H1 (cell line): ENCODE data around the gene CORO1A. TPM values are rescaled to one million over a fixed set of nuclear protein-coding genes. Genes with fewer than 3 reads are reported as not detected.

ENCODE experiments used
- CTCF ChIA-PET: fragments of 300-600 bp; sonication (Branson Sonifier 250); formaldehyde crosslinking; loops from one replicate; lab custom pipeline; 2021; ENCODE audit not compliant: partially characterized antibody; lab: Charles Lee
- POLR2A ChIA-PET: fragments of 300-600 bp; sonication (Branson Sonifier 250); formaldehyde crosslinking; loops from one replicate; lab custom pipeline; 2021; ENCODE audit warnings: inconsistent platforms; ENCODE audit not compliant: partially characterized antibody; lab: Charles Lee
- DNase-seq, 2 experiments: peaks; one replicate each; pipeline versions ENCODE4 v3.0.0 to v3.0.0-alpha.2; 2010 to 2022; ENCODE audit warnings: low spot score in 2 of 2, low read depth in 1 of 2, mixed read lengths in 1 of 2
- FAIRE-seq: peaks from 2 replicates; lab custom pipeline; 2011; peaks lifted over from hg19 to GRCh38; lab: Jason Lieb, UNC
- H2AFZ ChIP-seq: 2 replicates; pipeline ENCODE4 v1.8.1; 2012; ENCODE audit warnings: low read length, inconsistent platforms
- H2AK5ac ChIP-seq: 2 replicates; pipeline ENCODE4 v1.6.1; 2013; ENCODE audit warnings: low read depth, low read length
- H2BK120ac ChIP-seq: replicated peaks from 2 replicates; pipeline ENCODE3; 2013; ENCODE audit warnings: low read depth, low read length, inconsistent platforms
- H2BK12ac ChIP-seq: 2 replicates; pipeline ENCODE4 v1.6.1; 2013; ENCODE audit warnings: low read depth, low read length
- H2BK15ac ChIP-seq: 2 replicates; pipeline ENCODE4 v1.6.1; 2013; ENCODE audit warnings: low read length
- H2BK20ac ChIP-seq: 2 replicates; pipeline ENCODE4 v1.6.1; 2013; ENCODE audit warnings: low read length
- H2BK5ac ChIP-seq: 2 replicates; pipeline ENCODE4 v1.6.1; 2013; ENCODE audit warnings: low read depth, low read length
- H3K14ac ChIP-seq: 2 replicates; pipeline ENCODE4 v1.6.1; 2013; ENCODE audit warnings: inconsistent platforms; ENCODE audit not compliant: insufficient read length
- H3K18ac ChIP-seq: 2 replicates; pipeline ENCODE4 v1.6.1; 2013; ENCODE audit warnings: low read length; ENCODE audit errors: extremely low read depth
- H3K23ac ChIP-seq: 2 replicates; pipeline ENCODE4 v1.6.1; 2013; ENCODE audit warnings: inconsistent platforms; ENCODE audit not compliant: insufficient read length
- H3K23me2 ChIP-seq: 2 replicates; pipeline ENCODE4 v1.6.1; 2013; ENCODE audit warnings: low read depth, low read length
- H3K27ac ChIP-seq: 2 replicates; pipeline ENCODE4 v1.6.1; 2011; ENCODE audit warnings: low read depth, low read length, inconsistent platforms
- H3K27me3 ChIP-seq, 4 experiments: replicated peaks in 1 of 4; 1 replicate in 1 of 4; 2 replicates in 3 of 4; pipeline versions ENCODE4 v1.6.1 to v1.8.1; 2011 to 2013; ENCODE audit warnings: low read length in 3 of 4, mild to moderate bottlenecking in 3 of 4, inconsistent platforms in 2 of 4, mixed read lengths in 2 of 4, moderate library complexity in 1 of 4; ENCODE audit not compliant: control insufficient read depth in 3 of 4, insufficient read depth in 3 of 4; ENCODE audit errors: extremely low read depth in 1 of 4
- H3K36me3 ChIP-seq, 4 experiments: 2 replicates each; pipeline versions ENCODE4 v1.6.1 to v1.8.1; 2011 to 2013; ENCODE audit warnings: mild to moderate bottlenecking in 4 of 4, low read length in 3 of 4, moderate library complexity in 2 of 4, control low read depth in 1 of 4, inconsistent platforms in 1 of 4; ENCODE audit not compliant: insufficient read depth in 4 of 4, control insufficient read depth in 2 of 4
- H3K4ac ChIP-seq: replicated peaks from 2 replicates; pipeline ENCODE3; 2013; ENCODE audit warnings: low read length, low read depth, mixed read lengths, inconsistent platforms; ENCODE audit not compliant: insufficient read length
- H3K4me1 ChIP-seq, 4 experiments: replicated peaks in 1 of 4; 1 replicate in 1 of 4; 2 replicates in 3 of 4; pipeline versions ENCODE4 v1.6.1 to v1.8.1; 2011 to 2013; ENCODE audit warnings: low read length in 3 of 4, inconsistent platforms in 2 of 4, mixed read lengths in 1 of 4; ENCODE audit not compliant: insufficient read depth in 4 of 4, control insufficient read depth in 3 of 4
- H3K4me2 ChIP-seq, 2 experiments: 2 replicates each; pipeline versions ENCODE4 v1.6.1 to v1.8.1; 2011 to 2013; ENCODE audit warnings: low read depth in 2 of 2, low read length in 2 of 2, control low read depth in 1 of 2, inconsistent platforms in 1 of 2, mild to moderate bottlenecking in 1 of 2; ENCODE audit not compliant: insufficient read depth in 1 of 2
- H3K4me3 ChIP-seq, 4 experiments: fragments of 200-600, 300-600 bp in 1 of 4; sonication (generic), shearing (Covaris generic), sonication (Bioruptor Twin) in 1 of 4; 2 replicates each; pipeline versions ENCODE4 v1.5.1 to v1.8.1; 2011 to 2016; ENCODE audit warnings: low read length in 4 of 4, low read depth in 3 of 4, control low read depth in 2 of 4, inconsistent platforms in 2 of 4, mild to moderate bottlenecking in 2 of 4, mixed read lengths in 1 of 4, moderate library complexity in 1 of 4; ENCODE audit not compliant: insufficient read depth in 2 of 4; ENCODE audit errors: extremely low read depth in 1 of 4
- H3K56ac ChIP-seq: replicated peaks from 2 replicates; pipeline ENCODE3; 2013; ENCODE audit warnings: low read depth, mild to moderate bottlenecking, mixed read lengths, low read length, inconsistent platforms; ENCODE audit not compliant: insufficient read length
- H3K79me1 ChIP-seq: 2 replicates; pipeline ENCODE4 v1.6.1; 2013; ENCODE audit warnings: low read depth, low read length, control low read depth
- H3K79me2 ChIP-seq, 2 experiments: 2 replicates each; pipeline versions ENCODE4 v1.6.1 to v1.8.1; 2012 to 2013; ENCODE audit warnings: low read length in 2 of 2, mild to moderate bottlenecking in 2 of 2, inconsistent platforms in 1 of 2; ENCODE audit not compliant: insufficient read depth in 2 of 2, control insufficient read depth in 1 of 2
- H3K9ac ChIP-seq, 4 experiments: replicated peaks in 1 of 4; 1 replicate in 1 of 4; 2 replicates in 3 of 4; pipeline versions ENCODE4 v1.6.1 to v1.8.1; 2011 to 2013; ENCODE audit warnings: low read depth in 3 of 4, low read length in 3 of 4, control low read depth in 2 of 4, mild to moderate bottlenecking in 2 of 4, moderate library complexity in 2 of 4, inconsistent platforms in 1 of 4; ENCODE audit errors: extremely low read depth in 1 of 4
- H3K9me3 ChIP-seq, 2 experiments: 2 replicates each; pipeline versions ENCODE4 v1.6.1 to v1.8.1; 2012 to 2013; ENCODE audit warnings: mild to moderate bottlenecking in 2 of 2, moderate library complexity in 2 of 2, control low read depth in 1 of 2, inconsistent platforms in 1 of 2, low read depth in 1 of 2, low read length in 1 of 2, mixed read lengths in 1 of 2; ENCODE audit not compliant: insufficient read depth in 2 of 2
- H4K20me1 ChIP-seq, 2 experiments: replicated peaks in 1 of 2; 2 replicates each; pipeline versions ENCODE3 to v1.8.1; 2011 to 2013; ENCODE audit warnings: inconsistent platforms in 2 of 2, low read length in 2 of 2, mild to moderate bottlenecking in 1 of 2; ENCODE audit not compliant: insufficient read depth in 2 of 2, control insufficient read depth in 1 of 2
- H4K5ac ChIP-seq: 2 replicates; pipeline ENCODE4 v1.6.1; 2013; ENCODE audit warnings: low read length, low read depth, mixed read lengths, inconsistent platforms; ENCODE audit not compliant: insufficient read length
- H4K8ac ChIP-seq: 2 replicates; pipeline ENCODE4 v1.8.0; 2013; ENCODE audit warnings: mild to moderate bottlenecking, moderate library complexity, low read length, inconsistent platforms; ENCODE audit not compliant: insufficient read depth; ENCODE audit errors: extremely low read depth
- H4K91ac ChIP-seq: replicated peaks from 2 replicates; pipeline ENCODE3; 2013; ENCODE audit warnings: low read length, mixed read lengths, inconsistent platforms; ENCODE audit not compliant: insufficient read length
- BRCA1 ChIP-seq: IDR thresholded peaks from 2 replicates; pipeline ENCODE4 v1.6.1; 2012; ENCODE audit warnings: low read depth, low read length, improper control_type of control experiment
- CBX8 ChIP-seq: fragments of 300-800, 300-1000 bp; sonication (generic); IDR thresholded peaks from 2 replicates; pipeline ENCODE4 v1.7.1; 2016; ENCODE audit warnings: low read depth, low read length, borderline replicate concordance
- CREB1 ChIP-seq: IDR thresholded peaks from 2 replicates; pipeline ENCODE4 v1.6.1; 2012; ENCODE audit warnings: inconsistent platforms
- E2F6 ChIP-seq: IDR thresholded peaks from 2 replicates; pipeline ENCODE4 v1.6.1; 2012; ENCODE audit warnings: inconsistent platforms
- EP300 ChIP-seq, 2 experiments: IDR thresholded peaks; 1 replicate in 1 of 2; 2 replicates in 1 of 2; pipeline ENCODE4 v1.6.1; 2011 to 2012; ENCODE audit warnings: low read depth in 2 of 2, low read length in 2 of 2, mild to moderate bottlenecking in 2 of 2, borderline replicate concordance in 1 of 2, inconsistent platforms in 1 of 2, moderate library complexity in 1 of 2
- GABPA ChIP-seq: IDR thresholded peaks from 2 replicates; pipeline ENCODE4 v1.6.1; 2011; ENCODE audit warnings: mild to moderate bottlenecking, low read length, moderate library complexity, borderline replicate concordance; ENCODE audit not compliant: insufficient read depth
- POLR2A ChIP-seq, 2 experiments: IDR thresholded peaks; 1 replicate in 1 of 2; 2 replicates in 1 of 2; pipeline ENCODE4 v1.6.1; 2011; ENCODE audit warnings: low read depth in 2 of 2, low read length in 2 of 2, mild to moderate bottlenecking in 2 of 2; ENCODE audit errors: control extremely low read depth in 1 of 2
- RBBP5 ChIP-seq: IDR thresholded peaks from 2 replicates; pipeline ENCODE4 v1.7.1; 2012; ENCODE audit warnings: low read depth, mild to moderate bottlenecking, inconsistent platforms, low read length, moderate library complexity, borderline replicate concordance
- SIN3A ChIP-seq, 2 experiments: IDR thresholded peaks in 1 of 2; conservative IDR thresholded peaks in 1 of 2; 2 replicates each; pipeline ENCODE4 v1.6.1; 2011 to 2012; ENCODE audit warnings: low read length in 2 of 2, improper control_type of control experiment in 1 of 2, low read depth in 1 of 2, mild to moderate bottlenecking in 1 of 2
- SUZ12 ChIP-seq: fragments of 200-600 bp; sonication (generic); IDR thresholded peaks from 2 replicates; pipeline ENCODE4 v1.6.1; 2012; ENCODE audit warnings: mild to moderate bottlenecking, inconsistent platforms, low read length, moderate library complexity, mixed read lengths
- TEAD4 ChIP-seq: IDR thresholded peaks from 2 replicates; pipeline ENCODE4 v1.6.1; 2012; ENCODE audit warnings: low read depth, low read length, inconsistent platforms, mixed read lengths
- YY1 ChIP-seq: IDR thresholded peaks from 2 replicates; pipeline ENCODE4 v1.6.1; 2011; ENCODE audit warnings: low read depth, mild to moderate bottlenecking, low read length
- WGBS, 2 experiments: shearing (Covaris generic) in 1 of 2; methylation state at CpG; one replicate each; pipeline versions ENCODE4 v1.1.6 to v1.1.7; 2013 to 2015; ENCODE audit warnings: low lambda C conversion rate in 2 of 2, mixed read lengths in 2 of 2, inconsistent platforms in 1 of 2, low coverage in 1 of 2, missing lambda C conversion rate in 1 of 2; ENCODE audit not compliant: insufficient replicate concordance in 2 of 2, insufficient coverage in 1 of 2, insufficient read length in 1 of 2; ENCODE audit errors: extremely low coverage in 1 of 2, missing lambda C conversion rate in 1 of 2; 5-methylcytosine and 5-hydroxymethylcytosine counted together
- polyA plus RNA-seq, 7 experiments: library from polyadenylated mRNA; depleted of rRNA in 3 of 7; stranded (reverse) in 5 of 7; unstranded in 2 of 7; fragments of >200 nt in 5 of 7; fragments of 200-250 nt in 2 of 7; gene quantifications; 1 replicate in 5 of 7; 2 replicates in 1 of 7; 4 replicates in 1 of 7; pipeline versions ENCODE4 v1.2.1 to v1.2.3, GENCODE V29; 2011 to 2013; ENCODE audit warnings: missing spikeins in 2 of 7, mixed read lengths in 2 of 7
- total RNA-seq: library from RNA; stranded (reverse); fragmentation: NEBNext Ultra II Directional; extraction: Animal tissue kit (Norgen Biotek cat#: 25700); gene quantifications from 2 replicates; pipeline ENCODE4 v1.2.1, GENCODE V29; 2021
- TF ChIP-seq, protein P1 (sequence below): IDR thresholded peaks from 2 replicates; pipeline ENCODE4 v1.6.1; 2011; ENCODE audit warnings: low read depth, mild to moderate bottlenecking, low read length; ENCODE audit not compliant: insufficient read depth

Gene CORO1A
- total and polyA plus RNA-seq, 2 of the 8 experiments (the other 6 are each of a cell fraction or from before 2014, with no cell fraction given): 10.9 to 11.7 TPM

DNA sequence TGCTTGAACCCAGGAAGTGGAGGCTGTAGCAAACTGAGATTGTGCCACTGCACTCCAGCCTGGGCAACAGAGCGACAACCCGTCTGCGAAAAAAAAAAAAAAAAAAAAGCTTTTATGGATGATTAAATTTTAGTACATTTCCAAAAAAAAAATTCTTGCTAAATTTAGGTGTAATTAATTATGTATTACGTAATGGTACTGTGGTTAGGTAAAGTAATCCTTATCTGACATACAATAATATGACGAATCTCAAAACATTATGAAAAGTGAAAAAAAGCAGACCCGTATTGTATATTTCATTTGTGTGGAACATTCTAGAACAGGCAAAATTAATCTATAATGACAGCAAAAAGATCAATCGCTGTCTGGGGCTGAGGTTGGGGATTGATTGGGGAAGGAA is 10.3 kb upstream of the CORO1A start:
- POLR2A ChIA-PET: interaction anchor here (1.3 kb wide), 1 partner anchor 12 kb away, joined by 3 read pairs; no protein-coding TSS in a partner anchor
- Histone ChIP-seq H3K4ac (no peak overlapping the region), H2BK15ac (no peak overlapping the region), H3K9ac (no peak overlapping the region), H2AFZ (no peak overlapping the region), H3K79me2 (no peaks in the 10 kb centered on the region), H3K14ac (no peak overlapping the region), H3K4me1 (no peaks in the 10 kb centered on the region), H4K5ac (no peak overlapping the region), H3K4me2 (no peak overlapping the region), H2AK5ac (no peak overlapping the region), H4K8ac (no peak overlapping the region), H2BK120ac (no peak overlapping the region), H3K23me2 (no peaks in the 10 kb centered on the region), H3K27me3 (no peaks in the 10 kb centered on the region), H4K20me1 (no peaks in the 10 kb centered on the region), H3K36me3 (no peaks in the 10 kb centered on the region), H3K4me3 (no peak overlapping the region), H2BK12ac (no peak overlapping the region), H3K27ac (no peak overlapping the region), H3K23ac (no peak overlapping the region), H3K79me1 (no peaks in the 10 kb centered on the region), H2BK5ac (no peak overlapping the region), H2BK20ac (no peak overlapping the region), H3K18ac (no peak overlapping the region), H3K56ac (no peak overlapping the region), H3K9me3 (no peaks in the 10 kb centered on the region), H4K91ac (no peak overlapping the region)
- CTCF ChIA-PET: interaction anchor here (0.7 kb wide), 1 partner anchor 10 kb away, joined by 3 read pairs; the partner anchor contains the start of gene CORO1A
- FAIRE-seq (no peak), DNase-seq (no peak)
- WGBS, 2 experiments: 85% methylated on average over 4 of the region's 7 CpGs; no CpG with 5 or more reads in 1 of the 2 experiments
- no peak for TF ChIP-seq POLR2A (IDR thresholded peaks at IDR 0.05; ENCODE audit: control extremely low read depth in 1 of 2, low read depth in 2 of 2, low read length in 2 of 2)
- TF ChIP-seq, protein P1, sequence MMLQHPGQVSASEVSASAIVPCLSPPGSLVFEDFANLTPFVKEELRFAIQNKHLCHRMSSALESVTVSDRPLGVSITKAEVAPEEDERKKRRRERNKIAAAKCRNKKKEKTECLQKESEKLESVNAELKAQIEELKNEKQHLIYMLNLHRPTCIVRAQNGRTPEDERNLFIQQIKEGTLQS: no peak
- TF ChIP-seq TEAD4: no peak
- TF ChIP-seq YY1: no peak
- no peak for TF ChIP-seq CBX8
- no peak for TF ChIP-seq EP300 (IDR thresholded peaks at IDR 0.05; ENCODE audit: borderline replicate concordance in 1 of 2, low read depth in 2 of 2, low read length in 2 of 2)
- no peak for TF ChIP-seq SIN3A (conservative IDR thresholded peaks at IDR 0.05 in 1 of 2, IDR thresholded peaks at IDR 0.05 in 1 of 2; ENCODE audit: low read depth in 1 of 2, low read length in 2 of 2)
- no peak for TF ChIP-seq SUZ12
- TF ChIP-seq CREB1: no peak
- no peak for TF ChIP-seq E2F6
- no peak for TF ChIP-seq BRCA1
- TF ChIP-seq RBBP5: no peak
- no peak for TF ChIP-seq GABPA
